Measurements from ENCODE around the gene PDCD7.

The PDCD7 gene

DNA sequence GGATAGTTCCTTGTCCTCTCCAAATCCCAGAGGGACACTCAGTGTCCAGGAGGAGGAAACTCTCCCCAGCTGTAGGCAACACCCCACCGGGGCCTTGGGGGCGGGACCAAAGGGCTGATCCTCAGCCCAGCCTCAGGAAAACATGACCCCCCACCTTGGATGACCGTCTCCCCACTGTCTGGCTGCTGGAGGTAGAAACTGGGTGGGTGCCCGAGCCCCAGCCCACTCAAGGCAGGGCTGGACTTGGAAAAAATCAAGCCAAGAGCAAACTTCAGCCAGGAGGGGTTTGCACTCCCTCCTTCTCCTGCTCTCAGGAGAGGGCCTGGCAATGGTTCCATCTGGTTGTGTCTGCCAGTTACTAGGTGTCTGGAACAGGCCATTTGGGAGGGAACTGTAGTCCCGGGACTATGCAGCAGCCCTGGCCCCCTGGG lies 62.2 kb downstream of the PDCD7 start:
- DNase-seq, result no peak

DNA sequence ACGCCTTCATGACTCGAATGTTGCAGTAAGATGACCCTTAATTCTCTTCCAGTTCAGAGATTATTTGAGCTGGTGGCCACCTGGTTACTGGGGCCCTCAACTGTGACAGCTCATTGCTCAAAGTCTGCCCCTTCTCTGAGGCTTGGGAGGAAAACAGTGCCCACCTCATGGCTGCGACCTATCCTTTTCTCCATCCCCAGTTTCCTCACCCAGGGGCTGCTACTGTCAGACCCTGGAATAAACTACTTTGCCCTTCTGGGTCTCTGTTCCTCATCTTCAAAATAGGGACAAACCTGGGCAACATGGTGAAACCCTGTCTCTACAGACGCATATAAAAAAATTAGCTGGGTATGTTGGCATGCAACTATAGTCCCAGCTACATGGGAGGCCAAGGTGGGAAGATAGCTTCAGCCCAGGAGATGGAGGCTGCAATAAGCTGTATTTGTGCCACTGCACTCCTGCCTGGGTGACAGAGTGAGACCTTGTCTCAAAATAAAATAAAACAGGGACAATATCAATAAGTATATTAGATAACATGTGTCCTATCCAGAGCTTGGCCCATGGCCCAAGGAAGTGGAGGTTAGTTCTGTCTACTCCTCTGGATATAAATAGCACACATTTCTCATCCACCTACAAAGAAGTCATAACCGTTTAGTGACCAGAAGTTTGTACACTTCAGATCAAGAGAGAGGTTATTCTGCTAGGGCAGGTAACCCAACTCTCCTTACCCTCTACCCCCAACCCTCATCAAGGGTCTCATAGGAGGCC lies 63.6 kb downstream of the PDCD7 start:
- DNase-seq, result no peak

DNA sequence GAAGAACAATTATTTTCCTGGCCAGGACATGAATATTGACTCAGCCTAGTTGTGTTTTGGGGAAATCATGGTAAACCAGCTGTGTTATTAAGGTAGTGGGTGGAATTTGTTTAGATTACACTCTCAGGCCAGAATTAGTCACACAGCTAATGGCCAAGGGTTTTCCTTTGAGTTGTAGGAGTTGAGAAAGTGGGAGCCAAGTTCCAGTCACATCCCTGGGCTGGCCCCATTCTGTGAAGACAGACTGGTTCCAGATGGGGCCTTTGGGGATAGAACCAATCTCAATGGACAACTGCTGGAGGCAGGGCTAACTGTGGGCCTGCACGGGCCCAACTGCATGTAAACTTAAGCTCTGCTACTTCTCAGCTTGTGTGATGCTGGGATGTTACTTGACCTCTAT lies 64.4 kb downstream of the PDCD7 start:
- no peak for DNase-seq

DNA sequence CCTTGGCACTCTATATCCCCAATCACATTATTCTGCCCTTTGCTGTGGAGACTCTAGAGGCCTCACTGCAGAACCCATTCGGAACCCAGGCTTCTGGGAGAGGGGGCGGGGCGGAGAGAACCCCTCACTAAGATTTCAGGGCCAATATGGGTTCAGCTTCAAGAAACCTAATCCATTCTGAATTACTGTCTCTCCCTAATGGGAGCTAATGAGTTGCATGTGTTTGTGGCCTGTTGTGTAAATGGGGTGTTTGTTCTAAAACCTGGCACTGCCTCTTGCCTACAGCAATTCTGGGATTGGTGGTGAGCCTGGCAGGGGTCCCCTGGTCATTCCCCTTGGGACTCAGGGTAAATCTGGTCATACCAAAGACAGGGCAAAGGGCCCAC lies 65.2 kb downstream of the PDCD7 start:
- no peak for DNase-seq

DNA sequence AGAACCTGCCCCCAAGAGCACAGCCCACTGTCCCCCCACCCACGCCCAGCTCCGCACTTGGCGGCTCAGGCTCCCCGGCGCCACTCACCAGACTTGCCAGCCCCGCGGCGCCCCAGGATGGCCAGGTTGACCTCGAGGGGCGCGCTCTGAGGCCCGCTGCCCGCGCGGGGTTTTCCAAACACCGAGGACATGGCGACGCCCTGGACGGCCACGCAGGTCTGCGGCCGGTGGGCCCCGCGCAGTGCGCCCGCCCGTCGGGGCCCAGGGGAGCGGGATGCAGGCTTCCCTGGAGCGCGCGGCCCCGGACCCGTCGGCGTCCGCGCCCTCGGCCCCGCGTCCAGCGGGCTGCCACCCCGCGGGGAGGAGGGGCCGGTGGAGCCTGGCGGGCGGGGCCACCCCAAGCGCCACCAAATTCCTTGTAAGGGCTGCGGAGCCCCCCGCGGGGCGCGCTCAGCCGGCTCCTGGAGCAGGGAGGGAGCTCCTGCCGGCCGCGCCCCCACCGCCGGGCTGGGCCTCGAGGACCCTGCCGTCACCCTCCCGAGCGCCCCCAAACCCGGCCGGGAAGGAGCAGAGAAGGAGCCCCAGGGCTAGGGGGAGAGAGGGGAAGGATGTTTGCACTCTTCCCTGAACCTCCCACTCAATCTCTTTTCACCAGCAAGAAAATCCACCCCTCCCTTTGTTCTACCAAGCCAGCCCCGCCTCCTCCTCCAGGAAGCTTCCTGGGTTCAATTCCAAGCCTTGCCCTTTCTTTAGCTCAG lies 65.8 kb downstream of the PDCD7 start, which contains the start of gene RASL12:
RASL12 (minus strand) TSS at position 347 of the 758 bp plus-strand sequence; CDS start at position 191, 156 bp downstream.
- DNase-seq, result no peak
